T-helper 2 cell treated with Interferon-gamma antibody and Interleukin-4, amounts not matched to agents 100 ng/mL and 5 ng/mL, for 36 hours (primary cell): Measurements from ENCODE around the gene IL1RL1. TPM values are rescaled to one million over a fixed set of nuclear protein-coding genes. Genes with fewer than 3 reads are reported as not detected.

ENCODE experiments used
- total RNA-seq: library from RNA; stranded (reverse); gene quantifications from 2 replicates; pipeline ENCODE4 v1.2.3, GENCODE V29; 2022

IL1RL1 gene
- total RNA-seq, 1 donor from 2014 or later = 3.0 TPM

Other genes with a start within 250 kb of the IL1RL1 start
- 0.05 and 0.11 TPM in 2 replicates for gene IL1R1, start 168.8 kb upstream of the IL1RL1 start, total RNA-seq
- not detected in 2 replicates for gene IL1RL2, start 124.5 kb upstream of the IL1RL1 start, total RNA-seq
- gene IL18R1, start 44.2 kb downstream of the IL1RL1 start, total RNA-seq = 21.3 and 24.3 TPM in 2 replicates
- 3.4 and 4.2 TPM in 2 replicates for gene IL18RAP, start 111.6 kb downstream of the IL1RL1 start, total RNA-seq
- gene SLC9A4, start 161.7 kb downstream of the IL1RL1 start, total RNA-seq = 0.11 and 0.18 TPM in 2 replicates